Keratinocyte (primary cell): ENCODE results near the gene CCR7. TPM values are rescaled to one million over a fixed set of nuclear protein-coding genes. Genes with fewer than 3 reads are reported as not detected.
A peak's percentile ranks its signal among the peaks of the same experiment; 100 is the strongest.

Experiments used
- DNase-seq: peaks from one replicate; pipeline ENCODE4 v3.0.0-alpha.2; 2011; ENCODE audit warnings: low read depth, missing footprints, low spot score
- FAIRE-seq: peaks from 2 replicates; lab custom pipeline; 2011; peaks lifted over from hg19 to GRCh38; lab: Jason Lieb, UNC
- H2AFZ ChIP-seq: 2 replicates; pipeline ENCODE4 v1.6.0; 2012; ENCODE audit warnings: low read length, control low read depth, inconsistent platforms; ENCODE audit not compliant: control insufficient read depth
- H3K27ac ChIP-seq: 2 replicates; pipeline ENCODE4 v1.5.1; 2011; ENCODE audit warnings: low read length; ENCODE audit not compliant: control insufficient read depth, insufficient read depth
- H3K27me3 ChIP-seq: 3 replicates; pipeline ENCODE4 v1.6.0; 2011; ENCODE audit warnings: low read length; ENCODE audit not compliant: control insufficient read depth, insufficient read depth; ENCODE audit errors: extremely low read depth
- H3K36me3 ChIP-seq, 2 experiments: 2 replicates in 1 of 2; 3 replicates in 1 of 2; pipeline ENCODE4 v1.5.1; 2011; ENCODE audit warnings: low read length in 2 of 2, mild to moderate bottlenecking in 1 of 2; ENCODE audit not compliant: control insufficient read depth in 2 of 2, insufficient read depth in 2 of 2; ENCODE audit errors: extremely low read depth in 1 of 2
- H3K4me1 ChIP-seq: 3 replicates; pipeline ENCODE4 v1.5.1; 2011; ENCODE audit warnings: low read length; ENCODE audit not compliant: control insufficient read depth, insufficient read depth; ENCODE audit errors: extremely low read depth
- H3K4me2 ChIP-seq: 3 replicates; pipeline ENCODE4 v1.6.0; 2011; ENCODE audit warnings: low read depth, low read length; ENCODE audit not compliant: control insufficient read depth, insufficient read depth; ENCODE audit errors: extremely low read depth
- H3K4me3 ChIP-seq, 3 experiments: fragments of 200-600 bp in 1 of 3; sonication (generic) in 1 of 3; 2 replicates in 2 of 3; 3 replicates in 1 of 3; pipeline ENCODE4 v1.5.1; 2011 to 2016; ENCODE audit warnings: low read length in 3 of 3, mild to moderate bottlenecking in 3 of 3, control low read depth in 2 of 3, inconsistent platforms in 1 of 3, low read depth in 1 of 3, mixed read lengths in 1 of 3, mixed run types in 1 of 3, moderate library complexity in 1 of 3; ENCODE audit not compliant: control insufficient read depth in 2 of 3, insufficient read depth in 2 of 3; ENCODE audit errors: extremely low read depth in 1 of 3
- H3K79me2 ChIP-seq: 2 replicates; pipeline ENCODE4 v1.6.0; 2012; ENCODE audit warnings: low read length; ENCODE audit not compliant: control insufficient read depth, insufficient read depth
- H3K9ac ChIP-seq: 3 replicates; pipeline ENCODE4 v1.6.0; 2011; ENCODE audit warnings: low read length; ENCODE audit not compliant: control insufficient read depth, insufficient read depth; ENCODE audit errors: extremely low read depth
- H3K9me1 ChIP-seq: 3 replicates; pipeline ENCODE4 v1.6.0; 2011; ENCODE audit warnings: low read length; ENCODE audit not compliant: control insufficient read depth, insufficient read depth; ENCODE audit errors: extremely low read depth
- H3K9me3 ChIP-seq: 2 replicates; pipeline ENCODE4 v1.5.1; 2012; ENCODE audit warnings: low read depth, low read length; ENCODE audit not compliant: control insufficient read depth
- H4K20me1 ChIP-seq: 3 replicates; pipeline ENCODE4 v1.6.0; 2011; ENCODE audit warnings: low read length; ENCODE audit not compliant: control insufficient read depth, insufficient read depth; ENCODE audit errors: extremely low read depth
- EZH2 ChIP-seq: IDR thresholded peaks from one replicate; pipeline ENCODE4 v1.6.1; 2012; ENCODE audit warnings: inconsistent platforms, mild to moderate bottlenecking, low read length, moderate library complexity
- dilution Hi-C: fragments of 300-500 bp; cut with MboI; formaldehyde crosslinking; loops from one replicate; pipeline ENCODE4 v1.7.0; 2020; ENCODE audit warnings: low sequenced_read_pairs; ENCODE audit not compliant: extremely low pct_ligation_motif_present
- polyA plus RNA-seq, 5 experiments: library from polyadenylated mRNA; depleted of rRNA in 3 of 5; stranded (reverse) in 3 of 5; stranded (forward) in 1 of 5; unstranded in 1 of 5; fragments of >200 nt; gene quantifications; 1 replicate in 1 of 5; 2 replicates in 3 of 5; 3 replicates in 1 of 5; pipeline versions ENCODE4 v1.2.1 to v1.2.3, GENCODE V29; 2011 to 2012; ENCODE audit warnings: missing spikeins in 2 of 5, low read depth in 1 of 5, low replicate concordance in 1 of 5
- TF ChIP-seq, protein P1 (sequence below), 3 experiments: IDR thresholded peaks in 1 of 3; conservative IDR thresholded peaks in 1 of 3; optimal IDR thresholded peaks in 1 of 3; 2 replicates in 2 of 3; 3 replicates in 1 of 3; pipeline versions ENCODE3 to v1.5.1; 2011; ENCODE audit warnings: low read length in 3 of 3, mild to moderate bottlenecking in 3 of 3, moderate library complexity in 2 of 3, control low read depth in 1 of 3, inconsistent platforms in 1 of 3; ENCODE audit not compliant: insufficient read depth in 2 of 3; ENCODE audit errors: extremely low read depth in 1 of 3

The CCR7 gene
- polyA plus RNA-seq, 1 donor (not counting 4 experiments of a cell fraction or from before 2014, with no cell fraction given), result 0.16 TPM

DNA sequence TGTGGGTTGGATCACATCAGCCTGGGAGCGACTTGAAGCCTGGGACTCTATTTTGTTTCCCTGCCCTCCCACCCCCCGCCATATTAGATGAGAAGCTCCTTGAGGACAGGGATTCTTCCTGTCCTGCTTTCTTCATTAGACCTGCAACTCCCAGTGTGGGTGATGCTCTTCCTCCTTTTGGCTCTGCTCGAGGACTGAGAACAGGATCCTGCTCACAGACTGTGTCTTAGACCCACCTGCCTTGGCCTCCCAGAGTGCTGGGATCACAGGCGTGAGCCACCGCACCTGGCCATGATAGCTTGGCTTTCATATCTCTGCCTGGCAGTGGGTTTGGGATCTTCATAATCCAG, 42.3 kb downstream of the CCR7 start:
- peak overlapping the region; percentile 99 for H3K27ac ChIP-seq
- no peak overlapping the region for H2AFZ ChIP-seq
- no peaks in the 10 kb centered on the region for H4K20me1 ChIP-seq
- no peak for DNase-seq
- H3K9ac ChIP-seq, result peak overlapping the region; percentile 83
- TF ChIP-seq, protein P1, sequence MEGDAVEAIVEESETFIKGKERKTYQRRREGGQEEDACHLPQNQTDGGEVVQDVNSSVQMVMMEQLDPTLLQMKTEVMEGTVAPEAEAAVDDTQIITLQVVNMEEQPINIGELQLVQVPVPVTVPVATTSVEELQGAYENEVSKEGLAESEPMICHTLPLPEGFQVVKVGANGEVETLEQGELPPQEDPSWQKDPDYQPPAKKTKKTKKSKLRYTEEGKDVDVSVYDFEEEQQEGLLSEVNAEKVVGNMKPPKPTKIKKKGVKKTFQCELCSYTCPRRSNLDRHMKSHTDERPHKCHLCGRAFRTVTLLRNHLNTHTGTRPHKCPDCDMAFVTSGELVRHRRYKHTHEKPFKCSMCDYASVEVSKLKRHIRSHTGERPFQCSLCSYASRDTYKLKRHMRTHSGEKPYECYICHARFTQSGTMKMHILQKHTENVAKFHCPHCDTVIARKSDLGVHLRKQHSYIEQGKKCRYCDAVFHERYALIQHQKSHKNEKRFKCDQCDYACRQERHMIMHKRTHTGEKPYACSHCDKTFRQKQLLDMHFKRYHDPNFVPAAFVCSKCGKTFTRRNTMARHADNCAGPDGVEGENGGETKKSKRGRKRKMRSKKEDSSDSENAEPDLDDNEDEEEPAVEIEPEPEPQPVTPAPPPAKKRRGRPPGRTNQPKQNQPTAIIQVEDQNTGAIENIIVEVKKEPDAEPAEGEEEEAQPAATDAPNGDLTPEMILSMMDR (optimal IDR thresholded peaks at IDR 0.05 in 1 of 3, IDR thresholded peaks at IDR 0.05 in 1 of 3, conservative IDR thresholded peaks at IDR 0.05 in 1 of 3; ENCODE audit: extremely low read depth in 1 of 3, insufficient read depth in 2 of 3, low read length in 3 of 3), result no peak
- TF ChIP-seq EZH2, result no peak
- no peaks in the 10 kb centered on the region for H3K9me1 ChIP-seq
- dilution Hi-C loops, result no loop called here
- no peak overlapping the region for H3K4me3 ChIP-seq
- H3K36me3 ChIP-seq, result peaks cover 9 to 31% of the 10 kb centered on the region in 2 experiments
- no peaks in the 10 kb centered on the region for H3K27me3 ChIP-seq
- H3K4me2 ChIP-seq, result peak overlapping the region; percentile 40
- peaks cover 27% of the 10 kb centered on the region for H3K79me2 ChIP-seq
- H3K9me3 ChIP-seq, result no peaks in the 10 kb centered on the region
- peaks cover 62% of the 10 kb centered on the region for H3K4me1 ChIP-seq
- no peak for FAIRE-seq

DNA sequence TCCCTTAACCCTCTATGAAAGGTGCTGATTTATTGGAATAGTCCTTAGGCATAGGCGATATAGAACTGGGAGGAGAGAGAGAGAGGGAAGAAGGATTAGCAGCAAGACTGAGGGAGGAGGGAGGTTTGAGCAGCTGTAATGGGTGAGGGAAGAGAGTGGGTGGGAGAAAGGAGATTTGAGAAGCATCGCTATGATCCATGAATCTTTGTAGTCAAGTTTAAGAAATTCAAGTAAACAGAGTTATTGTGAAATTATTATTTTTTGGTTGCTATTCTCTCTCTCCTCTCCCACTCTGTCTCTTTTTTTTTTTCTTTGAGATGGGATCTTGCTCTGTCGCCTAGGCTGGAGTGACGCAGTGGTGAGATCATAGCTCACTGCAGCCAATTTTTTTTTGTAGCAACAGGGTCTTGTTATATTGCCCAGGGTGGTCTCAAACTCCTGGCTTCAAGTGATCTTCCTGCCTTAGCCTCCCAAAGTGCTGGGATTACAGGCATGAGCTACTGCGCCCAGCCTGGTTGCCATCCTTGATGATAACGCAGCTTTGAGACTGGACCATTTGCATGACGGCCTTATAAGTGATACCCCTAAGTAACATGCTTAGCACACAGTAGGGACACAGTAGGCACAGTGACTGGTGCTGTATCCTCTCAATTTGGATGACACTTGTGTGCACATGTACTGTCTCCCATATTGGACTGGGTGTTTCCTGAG, 42.9 kb downstream of the CCR7 start:
- peak; percentile 20 for FAIRE-seq
- H3K27ac ChIP-seq, result peak overlapping the region; percentile 99
- H3K9me1 ChIP-seq, result no peaks in the 10 kb centered on the region
- no peaks in the 10 kb centered on the region for H4K20me1 ChIP-seq
- peak overlapping the region; percentile 63 for H3K4me2 ChIP-seq
- H2AFZ ChIP-seq, result no peak overlapping the region
- DNase-seq, result no peak
- dilution Hi-C loops, result no loop called here
- peaks cover 9 to 31% of the 10 kb centered on the region in 2 experiments for H3K36me3 ChIP-seq
- no peak for TF ChIP-seq EZH2
- TF ChIP-seq, protein P1 (optimal IDR thresholded peaks at IDR 0.05 in 1 of 3, IDR thresholded peaks at IDR 0.05 in 1 of 3, conservative IDR thresholded peaks at IDR 0.05 in 1 of 3; ENCODE audit: extremely low read depth in 1 of 3, insufficient read depth in 2 of 3, low read length in 3 of 3), result no peak
- no peaks in the 10 kb centered on the region for H3K9me3 ChIP-seq
- peaks cover 29% of the 10 kb centered on the region for H3K79me2 ChIP-seq
- H3K4me1 ChIP-seq, result peaks cover 63% of the 10 kb centered on the region
- peak overlapping the region in 1 of 3 experiments; percentile 30 for H3K4me3 ChIP-seq
- H3K9ac ChIP-seq, result peak overlapping the region; percentile 83
- H3K27me3 ChIP-seq, result no peaks in the 10 kb centered on the region
